ENCODE measurements around the gene ERF. TPM values are rescaled to one million over a fixed set of nuclear protein-coding genes. Genes with fewer than 3 reads are reported as not detected.

Gene ERF
- polyA plus RNA-seq, 3 donors: 74.2 to 96.3 (median 86.2) TPM

GRCh38 chr19:42217520-42218437, 37.1 kb downstream of the ERF start, which contains the start of gene DEDD2:
DEDD2 (minus strand) TSS chr19:42217677; CDS start chr19:42217007, 670 bp downstream.
- DNase-seq: peak; percentile 95

DNA sequence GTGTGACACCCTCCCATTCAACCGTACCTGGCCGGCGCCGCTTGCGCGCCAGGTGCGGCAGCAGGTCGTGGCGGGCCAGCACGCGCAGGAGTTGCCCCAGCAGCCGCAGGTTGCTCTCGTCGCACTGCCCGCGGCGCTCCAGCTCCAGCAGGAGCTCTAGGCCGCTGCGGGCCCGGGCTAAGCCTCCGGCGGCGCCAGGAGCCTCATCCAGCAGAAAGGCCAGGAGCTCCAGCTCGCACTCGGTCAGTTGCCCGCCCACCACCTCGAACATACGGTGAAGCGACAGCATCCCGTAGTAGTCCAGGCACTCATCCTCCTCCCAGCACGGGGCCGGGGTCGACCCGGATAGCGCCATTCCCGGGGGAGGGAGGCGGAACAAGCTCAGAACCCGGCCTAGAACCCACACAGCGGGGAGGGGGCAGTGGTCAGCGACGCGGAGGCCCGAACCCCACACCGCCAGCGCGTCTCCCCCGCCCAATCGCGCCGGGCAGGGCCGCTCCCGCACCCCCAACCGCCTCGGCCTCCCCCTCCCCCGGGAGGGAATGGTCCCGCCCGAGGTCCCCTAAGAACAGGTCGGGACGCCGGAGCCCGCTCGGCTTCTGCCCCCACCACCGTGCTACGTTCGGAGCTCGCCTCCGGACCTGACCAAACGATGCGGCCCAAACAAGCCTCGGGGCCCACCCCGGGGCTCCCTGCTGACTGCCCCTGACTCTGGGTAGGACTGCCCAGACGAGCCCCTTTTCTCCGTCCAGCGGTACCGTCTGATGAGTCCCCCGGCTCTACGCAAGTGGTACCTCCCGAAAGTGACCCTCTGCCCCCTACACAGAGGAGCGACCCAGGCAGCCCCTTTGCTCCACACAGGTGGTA, 38.0 kb downstream of the ERF start:
- no peak for DNase-seq

DNA sequence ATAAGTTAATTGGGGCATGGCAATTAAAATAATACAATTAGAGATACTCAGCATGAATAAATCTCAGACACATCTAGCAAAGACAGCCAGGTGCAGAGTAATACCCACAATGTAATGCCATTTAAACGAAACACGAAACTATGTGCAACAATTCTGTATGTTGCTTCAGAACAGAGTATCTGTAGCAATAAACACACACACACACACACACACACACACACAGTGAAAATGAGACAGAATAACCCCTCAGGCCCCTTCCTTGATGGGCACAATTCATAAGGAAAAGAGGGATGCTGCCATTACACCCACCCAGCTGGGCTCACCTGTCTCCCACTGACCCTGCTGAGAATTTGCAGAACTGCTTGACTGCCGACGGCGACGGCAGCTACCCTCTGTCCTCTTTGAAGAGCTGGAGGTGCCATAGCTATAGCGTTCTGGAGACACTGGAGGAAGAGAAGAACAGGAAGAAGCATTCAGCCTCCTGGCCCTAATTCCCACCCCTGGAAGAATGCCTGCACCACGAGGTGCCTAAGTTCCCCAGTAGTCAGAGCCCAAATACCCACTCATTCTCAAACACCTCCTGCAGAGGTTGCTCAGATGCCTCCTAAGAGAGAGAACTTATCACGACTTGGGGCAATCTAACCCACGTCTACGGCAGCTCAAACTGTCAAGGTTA, 40.0 kb downstream of the ERF start:
- DNase-seq: no peak

DNA sequence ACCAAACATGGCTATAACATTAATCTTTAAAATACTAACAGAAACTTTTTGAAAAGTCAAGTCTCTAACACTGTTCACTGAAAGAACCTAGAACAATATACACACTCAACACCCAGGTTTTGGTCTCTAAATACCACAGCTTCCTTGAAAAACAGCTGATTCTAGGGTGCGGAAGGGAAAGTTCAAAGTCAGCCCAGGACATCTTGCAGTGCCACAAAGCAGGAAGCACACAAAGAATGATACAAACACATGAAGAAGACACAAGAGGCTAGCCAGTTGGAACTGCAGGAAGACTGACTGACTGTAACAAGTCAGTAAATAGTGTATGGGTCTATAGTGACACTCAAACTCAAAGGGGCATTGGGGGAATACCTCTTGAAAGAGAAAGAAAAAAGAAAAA, 42.0 kb downstream of the ERF start:
- DNase-seq: no peak

DNA sequence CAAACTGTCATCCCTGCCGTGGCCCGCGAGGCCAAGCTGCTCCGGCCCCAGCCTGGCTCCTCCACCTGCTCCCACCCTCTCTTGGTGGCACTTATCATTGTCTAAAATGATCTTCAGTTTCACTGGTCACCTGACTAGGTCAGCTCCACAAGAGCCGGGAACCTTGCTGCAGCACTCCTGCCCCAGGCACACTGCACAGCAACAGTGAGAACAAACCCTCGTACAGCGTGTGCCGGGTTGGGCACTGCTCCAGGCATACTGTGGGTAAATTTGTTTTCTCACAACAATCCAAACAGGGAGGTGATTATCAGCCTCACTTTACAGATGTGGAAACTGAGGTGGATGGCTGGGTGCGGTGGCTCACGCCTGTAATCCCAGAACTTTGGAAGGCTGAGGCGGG, 46.3 kb downstream of the ERF start:
- DNase-seq: no peak

DNA sequence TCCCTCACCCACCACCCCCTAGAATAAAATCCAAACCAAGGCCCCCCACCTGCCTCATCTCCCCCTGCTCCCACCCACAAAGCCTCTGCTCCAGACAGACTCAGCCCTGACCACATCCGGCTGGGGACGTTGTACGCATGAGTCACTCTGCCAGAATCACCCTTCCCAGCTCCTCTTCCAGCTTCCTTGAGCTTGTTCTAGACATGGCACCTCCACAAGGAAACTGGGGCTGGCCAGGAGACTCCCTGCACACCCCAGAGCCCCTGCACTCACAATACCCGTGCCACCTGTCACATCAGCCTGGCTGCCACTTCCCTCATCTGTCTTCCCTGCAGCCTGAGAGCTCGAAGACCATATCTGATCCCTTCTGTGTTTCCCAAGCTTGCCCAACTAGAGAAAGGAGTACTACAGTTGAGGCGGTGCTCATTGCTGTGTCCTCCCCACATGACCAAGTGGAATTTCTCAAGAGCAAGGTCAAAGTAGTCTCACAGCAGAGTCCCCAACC, 47.1 kb downstream of the ERF start:
- DNase-seq: no peak

GRCh38 chr19:42206871-42207755, 47.8 kb downstream of the ERF start:
- DNase-seq: no peak

GRCh38 chr19:42204664-42205063, 50.3 kb downstream of the ERF start:
- no peak for DNase-seq

GRCh38 chr19:42203700-42204099, 51.2 kb downstream of the ERF start:
- no peak for DNase-seq

DNA sequence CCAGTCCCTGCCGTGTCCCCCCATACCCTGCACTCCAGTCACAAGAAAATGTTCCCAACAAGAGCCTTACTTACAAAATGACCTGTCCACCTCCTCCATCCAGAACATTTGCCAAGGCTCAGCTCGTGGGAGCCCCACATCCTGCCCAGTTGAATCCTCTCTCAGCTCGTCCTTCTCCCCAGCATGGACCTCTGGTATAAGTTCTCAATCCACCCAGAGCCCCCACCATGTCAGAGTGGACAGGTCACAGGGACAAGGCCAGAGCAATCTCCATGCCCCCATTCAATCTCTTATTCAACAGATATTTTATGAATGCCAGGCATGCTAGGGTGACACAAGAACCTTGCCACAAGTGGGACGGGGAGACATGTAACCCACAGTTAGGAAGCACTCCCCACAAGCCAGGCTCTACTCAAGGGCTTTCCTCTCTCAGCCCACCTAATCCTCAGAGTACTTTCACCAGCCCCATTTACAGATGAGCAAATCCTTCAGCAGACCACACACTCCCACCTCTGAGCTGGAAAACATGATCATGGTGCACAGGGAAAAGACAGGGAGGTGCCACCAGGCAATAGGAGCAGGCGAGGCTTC, 52.5 kb downstream of the ERF start:
- no peak for DNase-seq

DNA sequence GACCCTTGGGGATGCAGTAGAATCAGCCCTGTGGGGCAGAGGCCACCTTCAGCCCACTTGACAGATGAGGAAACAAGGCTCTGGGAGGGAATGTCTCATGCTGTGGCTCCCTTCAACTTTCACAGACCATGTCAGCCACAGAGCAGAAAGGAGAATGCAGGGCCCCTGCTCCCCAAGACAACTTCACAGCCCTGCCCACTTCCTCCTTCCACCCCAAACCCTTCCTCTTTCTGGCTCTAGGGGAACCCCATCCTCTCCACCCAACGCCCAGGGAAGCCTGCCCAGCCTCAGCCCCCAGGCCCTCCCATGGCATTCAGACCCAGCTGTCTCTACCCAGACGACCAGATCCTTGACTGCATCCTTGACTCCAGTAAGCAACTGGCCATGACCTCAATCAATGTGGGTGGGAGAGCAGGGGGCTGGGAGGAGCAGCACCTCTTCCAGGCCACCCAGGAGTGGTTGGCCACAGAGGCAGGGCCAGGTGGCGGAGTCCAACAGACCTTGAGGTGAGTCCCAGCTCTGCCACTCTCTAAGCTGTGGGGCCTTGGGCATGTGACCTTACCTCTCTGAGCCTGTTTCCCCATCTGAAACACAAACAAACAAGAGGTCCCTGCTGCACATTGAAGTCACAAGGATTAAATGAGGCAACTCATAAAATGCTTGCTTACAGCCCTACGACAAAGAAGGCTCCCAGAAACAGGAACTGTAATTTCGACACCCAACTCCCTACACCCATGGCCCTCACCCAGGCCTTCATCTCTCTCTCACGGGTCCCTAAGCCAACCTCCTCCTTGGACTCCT, 53.2 kb downstream of the ERF start:
- DNase-seq: no peak

DNA sequence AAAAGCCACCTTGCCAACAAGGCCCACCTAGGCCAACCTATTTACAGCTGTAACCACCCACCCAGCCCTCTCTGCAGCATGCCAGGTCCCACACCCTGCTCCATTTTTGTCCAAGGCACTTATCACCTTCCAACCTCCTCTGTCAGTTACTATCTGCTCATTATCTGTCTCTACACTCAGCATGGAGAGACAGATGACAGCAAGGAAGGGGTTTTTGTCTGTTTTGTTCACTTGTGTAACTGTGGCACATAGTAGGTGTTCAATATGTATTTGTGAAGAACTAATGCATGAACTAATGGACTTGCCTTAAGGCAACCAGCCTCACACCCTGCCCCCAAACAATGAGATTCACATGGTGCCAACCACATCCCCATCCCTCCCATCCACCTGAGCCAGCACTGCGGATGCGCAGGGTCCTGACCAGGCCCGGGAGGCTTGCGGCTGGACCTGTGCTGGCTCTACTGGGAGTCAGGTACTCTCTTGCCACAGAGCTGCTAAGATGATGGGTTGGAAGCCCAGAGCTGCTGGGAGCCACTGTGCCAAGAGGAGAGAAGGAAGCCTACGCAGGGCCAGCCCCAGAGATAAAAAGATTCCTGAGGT, 54.7 kb downstream of the ERF start:
- no peak for DNase-seq

- no peak for DNase-seq
Observed at GRCh38 chr19:42199440-42200115, 55.4 kb downstream of the ERF start.

DNA sequence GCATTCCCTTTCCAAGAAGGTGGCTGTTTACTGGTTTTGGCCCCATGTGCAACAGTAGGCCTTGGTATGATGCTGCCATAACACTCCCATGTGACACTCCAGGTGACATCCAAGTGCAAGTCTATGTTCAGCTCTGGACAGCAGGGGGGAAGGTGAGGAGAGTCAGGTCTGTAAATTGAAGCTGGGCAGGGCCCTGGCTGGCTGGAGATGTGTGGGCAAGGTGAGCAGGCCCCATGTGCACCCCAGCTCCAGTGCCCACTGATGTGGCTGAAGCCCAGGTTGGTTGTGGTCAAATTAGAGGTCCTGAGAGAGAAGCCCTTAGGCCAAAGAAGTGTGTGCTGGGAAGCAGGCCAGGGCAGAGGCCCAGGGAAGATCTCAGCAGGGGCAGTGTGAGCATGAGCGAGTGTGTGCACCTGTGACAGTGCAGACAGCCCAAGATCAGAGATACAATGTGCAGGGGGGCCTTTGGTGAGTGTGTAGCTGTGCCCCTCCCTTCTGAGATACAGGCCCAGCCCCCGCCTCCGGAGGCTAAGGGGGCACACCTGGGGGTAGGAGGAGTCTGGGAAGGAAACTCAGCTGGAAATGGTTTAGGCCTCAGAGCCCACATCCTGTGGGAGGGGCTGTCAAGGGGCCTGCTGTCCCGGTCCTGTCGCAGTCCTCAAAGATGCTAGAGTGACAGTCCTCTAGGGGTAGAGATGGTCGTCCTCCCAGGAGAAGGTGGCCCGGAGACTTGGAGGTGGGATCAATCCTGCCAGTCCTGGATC, 56.1 kb downstream of the ERF start:
- DNase-seq: no peak
